NCI-H2171 (cell line): ENCODE results near the gene SLC16A8.

Experiments
- DNase-seq: peaks from one replicate; lab custom pipeline; 2025; lab: John Stamatoyannopoulos, UW

Gene SLC16A8

DNA sequence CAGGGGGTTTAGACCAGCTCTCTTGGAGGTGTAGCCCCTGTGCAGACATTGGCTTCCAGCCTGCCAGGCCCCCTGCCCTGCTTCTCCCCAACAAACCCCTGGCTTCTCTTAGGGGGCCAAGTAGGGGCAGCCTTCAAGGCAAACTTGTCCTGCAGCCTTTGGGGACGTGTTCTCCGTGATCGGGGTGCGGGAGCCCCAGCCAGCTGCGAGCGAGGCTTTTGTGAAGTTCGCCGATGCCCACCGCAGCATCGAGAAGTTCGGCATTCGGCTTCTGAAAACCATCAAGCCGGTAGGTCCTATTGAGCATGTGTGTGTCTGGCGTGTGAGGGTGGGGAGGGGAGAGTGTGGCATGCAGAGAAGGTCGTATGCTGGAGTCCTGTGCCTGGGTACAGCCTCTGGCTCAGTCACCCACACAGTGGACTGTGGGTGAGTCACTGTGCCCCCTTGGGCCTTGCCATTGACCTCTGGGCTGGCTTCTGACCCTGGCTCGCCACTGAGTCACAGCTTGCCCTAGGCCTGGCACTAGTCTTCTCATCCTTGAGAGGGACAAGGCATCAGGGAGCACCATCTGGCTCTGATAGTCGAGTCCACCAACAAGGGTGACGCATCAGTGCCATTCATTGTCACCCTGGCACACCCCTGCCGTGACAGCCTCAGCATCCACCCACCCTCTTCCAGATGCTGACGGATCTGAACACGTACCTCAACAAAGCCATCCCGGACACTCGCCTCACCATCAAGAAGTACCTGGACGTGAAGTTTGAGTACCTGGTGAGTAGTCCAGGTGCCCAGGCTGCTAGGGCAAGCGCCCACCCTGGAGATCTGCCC lies 11.4 kb downstream of the SLC16A8 start:
- DNase-seq: no peak

DNA sequence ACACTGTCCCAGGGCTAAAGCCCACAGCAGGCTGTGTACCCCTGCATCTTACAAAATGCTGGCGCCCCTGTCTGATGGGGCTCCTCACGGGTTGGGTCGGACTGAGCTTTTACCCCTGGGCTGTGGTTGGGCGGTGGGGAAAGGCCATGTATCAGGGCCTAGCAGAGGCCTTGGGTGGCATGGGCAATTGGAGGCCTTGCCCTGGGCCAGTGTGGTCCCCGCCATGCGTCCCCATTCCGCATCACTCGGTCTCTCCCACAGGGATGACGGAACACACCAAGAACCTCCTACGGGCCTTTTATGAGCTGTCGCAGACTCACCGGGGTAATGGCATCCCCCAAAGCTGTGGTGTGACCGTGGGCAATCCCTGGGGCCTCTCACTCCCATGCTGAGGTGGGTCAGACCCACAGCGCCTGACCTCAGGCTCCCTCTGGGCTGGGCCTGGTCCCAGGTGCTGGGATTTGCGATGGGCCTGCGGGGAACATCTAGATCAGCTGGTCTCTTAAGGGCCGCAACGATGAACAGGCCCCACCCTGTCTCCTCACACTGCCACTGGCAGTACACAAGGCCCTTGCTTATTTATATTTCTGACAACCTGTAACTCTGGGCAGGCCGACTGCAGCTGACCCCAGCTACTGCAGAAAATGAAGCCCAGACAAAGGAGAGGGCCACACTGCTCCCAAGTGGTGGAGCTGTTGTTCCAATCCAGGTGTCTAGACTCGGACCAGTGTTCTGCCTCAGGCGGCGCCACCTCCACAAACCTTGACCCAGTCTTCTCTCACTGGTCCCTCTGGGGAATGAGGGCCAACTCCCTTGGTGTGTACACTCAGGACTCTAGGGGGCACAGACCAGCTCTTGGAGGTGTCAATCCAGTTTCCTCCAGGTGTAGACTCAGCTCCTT lies 12.3 kb downstream of the SLC16A8 start:
- DNase-seq: no peak

DNA sequence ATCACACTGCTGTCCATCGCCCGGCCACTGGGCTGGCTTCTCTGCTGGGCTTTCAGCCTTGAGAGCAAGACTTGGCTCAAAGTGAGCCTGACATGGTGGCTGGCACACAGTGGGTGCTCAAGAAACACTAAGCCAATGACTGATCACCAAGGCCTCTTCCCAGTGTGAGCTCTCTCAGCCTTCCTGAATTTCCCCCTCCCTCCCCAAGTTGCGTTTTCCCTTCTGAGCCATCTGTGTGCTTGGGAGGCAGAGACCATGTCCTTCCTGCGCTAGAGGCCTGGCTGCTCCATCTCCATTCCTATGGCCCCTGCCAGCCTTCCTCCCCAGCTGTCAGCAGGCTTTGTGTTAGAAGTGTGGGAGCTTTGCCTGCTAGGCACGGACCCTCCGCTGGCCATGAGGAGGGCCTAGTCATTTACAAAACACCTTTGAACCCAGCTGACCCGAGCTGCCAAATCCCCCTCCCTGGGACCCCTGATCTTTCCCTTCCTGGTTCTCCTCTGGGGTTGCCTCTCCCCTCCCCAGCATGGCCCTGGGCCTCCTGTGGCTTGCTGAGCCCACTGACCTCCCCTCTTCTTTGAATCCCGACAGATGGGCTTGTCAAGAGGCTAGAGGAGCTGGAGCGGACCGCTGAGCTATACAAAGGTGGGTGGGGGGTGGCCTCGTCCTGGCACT lies 13.6 kb downstream of the SLC16A8 start:
- no peak for DNase-seq

- DNase-seq: no peak
These were observed 14.4 kb downstream of the SLC16A8 start for GRCh38 chr22:38069372-38070249.

DNA sequence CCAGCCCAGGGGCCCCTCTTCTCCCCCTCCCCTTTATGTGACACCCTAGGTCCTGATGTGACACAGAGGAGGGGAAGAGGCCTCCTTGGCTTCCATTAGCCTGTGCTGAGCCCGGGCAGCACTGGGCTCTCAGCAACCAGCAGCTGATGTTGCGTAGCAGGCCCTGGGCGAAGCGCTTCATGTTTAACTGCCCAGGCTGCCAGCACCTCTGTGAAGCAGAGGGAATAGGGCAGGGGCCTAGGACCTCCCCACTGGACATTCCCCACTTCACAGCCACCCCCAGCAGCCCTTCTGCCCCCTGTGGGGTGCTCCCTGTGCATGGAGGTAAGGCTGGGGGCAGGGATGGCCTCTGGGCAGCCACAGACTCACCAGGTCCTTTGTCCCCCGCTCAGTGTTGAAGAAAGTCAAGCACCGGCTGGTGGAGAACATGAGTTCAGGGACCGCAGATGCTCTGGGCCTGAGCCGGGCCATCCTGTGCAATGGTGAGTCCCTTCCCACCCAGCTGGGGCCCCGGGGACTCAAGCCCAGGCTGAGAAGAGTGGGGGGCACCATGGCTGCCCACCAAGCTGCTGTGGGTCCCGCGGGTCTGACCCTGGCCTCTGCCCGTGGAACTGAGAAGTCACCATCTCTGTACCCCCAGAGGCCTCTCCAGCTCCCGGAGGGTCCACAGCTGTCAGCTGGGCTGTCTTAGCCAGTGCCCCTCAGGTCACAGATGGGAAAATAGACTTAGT lies 15.2 kb downstream of the SLC16A8 start:
- DNase-seq: no peak

- DNase-seq: no peak
These were observed 16.1 kb downstream of the SLC16A8 start for GRCh38 chr22:38067761-38068360.

GRCh38 chr22:38067028-38067415 lies 17.0 kb downstream of the SLC16A8 start:
- DNase-seq: no peak

DNA sequence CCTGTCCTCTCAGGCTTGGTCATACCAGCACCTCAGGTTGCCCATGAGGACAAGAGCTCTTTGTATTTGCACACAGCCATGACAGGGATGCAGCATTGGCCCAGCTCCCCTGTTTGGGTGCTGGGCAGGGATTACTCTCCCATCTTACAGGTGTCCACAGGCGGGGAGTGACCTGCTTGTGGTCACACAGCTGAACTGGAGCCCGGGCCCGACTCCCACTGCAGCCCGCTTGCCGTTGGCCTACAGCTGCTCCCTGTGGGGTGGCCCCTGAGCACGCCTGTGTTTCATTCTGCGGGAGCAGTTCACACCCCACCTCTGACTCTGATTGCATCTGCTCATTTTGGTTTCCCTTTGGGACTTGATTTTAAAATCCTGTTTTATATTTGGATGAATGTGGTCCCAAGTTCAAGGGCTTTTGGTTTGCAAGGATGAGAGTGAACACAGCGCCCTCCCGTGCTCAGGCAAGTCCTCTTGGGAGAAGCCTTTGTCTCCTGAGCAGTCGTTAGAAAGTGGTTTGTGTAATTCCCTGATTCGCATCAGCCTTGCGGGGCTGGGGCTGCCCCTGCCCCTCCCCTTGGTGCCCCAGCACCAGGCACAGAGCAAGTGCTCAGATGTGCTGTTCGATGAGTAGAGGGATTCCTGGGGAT lies 17.5 kb downstream of the SLC16A8 start:
- DNase-seq: no peak

DNA sequence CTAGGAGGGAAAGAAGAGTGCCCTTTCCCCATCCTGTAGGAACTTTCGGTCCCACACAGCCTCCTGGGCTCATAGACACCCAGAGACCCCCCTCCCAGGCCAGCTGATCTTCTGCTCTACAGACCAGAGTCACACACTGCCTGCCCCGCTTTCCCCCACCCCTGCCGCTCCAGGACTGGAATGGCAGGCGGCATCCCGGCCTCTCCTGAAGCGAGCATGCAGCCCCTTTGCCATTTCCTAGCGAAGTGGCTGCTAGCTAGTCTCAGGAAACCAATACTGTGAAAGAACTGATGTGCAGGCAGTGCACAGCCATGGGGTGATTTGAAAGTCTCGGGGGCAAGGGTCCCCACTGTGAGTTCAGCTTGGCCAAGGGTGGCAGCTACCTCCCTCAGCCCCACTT lies 18.4 kb downstream of the SLC16A8 start:
- DNase-seq: no peak

- no peak for DNase-seq
These were observed 21.2 kb downstream of the SLC16A8 start for GRCh38 chr22:38062791-38063190.

DNA sequence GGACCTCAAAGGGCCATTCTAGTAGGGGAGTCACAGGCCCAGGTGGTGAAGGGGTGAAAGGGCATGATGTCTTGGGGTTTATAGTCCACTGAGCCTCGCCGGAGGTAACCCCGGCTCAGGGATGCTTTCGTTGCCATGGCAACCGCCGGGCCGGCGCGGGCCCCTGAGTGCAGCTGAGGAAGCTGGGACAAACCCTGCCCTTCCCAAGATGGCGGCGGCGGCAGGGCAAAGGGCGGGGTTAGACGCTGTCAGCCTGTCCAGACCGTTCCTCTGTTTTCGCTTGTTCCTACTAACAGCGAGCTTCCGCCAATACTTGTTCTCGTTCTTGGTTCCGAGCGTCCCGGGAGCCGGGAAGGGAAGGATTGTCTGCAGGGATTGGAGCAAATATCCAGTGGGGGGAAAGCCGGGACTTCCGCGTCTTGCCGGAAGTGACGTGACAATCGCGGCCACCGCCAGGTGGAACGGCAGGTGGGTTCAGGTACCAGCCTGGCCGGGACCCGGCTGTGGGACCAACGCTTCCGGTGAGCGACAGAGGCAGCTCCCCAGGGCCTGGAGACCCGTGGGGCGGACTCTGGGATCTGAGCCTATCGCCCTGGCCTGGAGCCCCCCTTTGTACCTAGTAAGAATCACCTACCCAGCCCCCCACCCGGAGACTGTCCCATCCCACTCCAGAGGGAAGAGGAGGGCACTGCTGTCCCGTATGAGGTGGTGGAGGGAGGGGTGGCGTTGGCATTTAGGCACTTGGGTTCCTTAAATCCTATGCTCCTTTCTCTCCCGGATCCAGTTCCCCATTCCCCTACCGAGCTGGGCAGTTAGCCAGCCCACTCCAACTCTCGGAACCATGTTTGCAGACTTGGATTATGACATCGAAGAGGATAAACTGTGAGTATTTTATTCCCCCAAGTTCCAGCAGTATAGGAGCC lies 26.8 kb downstream of the SLC16A8 start, which contains the start of gene PICK1:
TSS of gene PICK1 (plus strand) at position 436 of the 923 bp plus-strand sequence. CDS start at position 842, 406 bp downstream.
- peak; percentile 99 for DNase-seq

DNA sequence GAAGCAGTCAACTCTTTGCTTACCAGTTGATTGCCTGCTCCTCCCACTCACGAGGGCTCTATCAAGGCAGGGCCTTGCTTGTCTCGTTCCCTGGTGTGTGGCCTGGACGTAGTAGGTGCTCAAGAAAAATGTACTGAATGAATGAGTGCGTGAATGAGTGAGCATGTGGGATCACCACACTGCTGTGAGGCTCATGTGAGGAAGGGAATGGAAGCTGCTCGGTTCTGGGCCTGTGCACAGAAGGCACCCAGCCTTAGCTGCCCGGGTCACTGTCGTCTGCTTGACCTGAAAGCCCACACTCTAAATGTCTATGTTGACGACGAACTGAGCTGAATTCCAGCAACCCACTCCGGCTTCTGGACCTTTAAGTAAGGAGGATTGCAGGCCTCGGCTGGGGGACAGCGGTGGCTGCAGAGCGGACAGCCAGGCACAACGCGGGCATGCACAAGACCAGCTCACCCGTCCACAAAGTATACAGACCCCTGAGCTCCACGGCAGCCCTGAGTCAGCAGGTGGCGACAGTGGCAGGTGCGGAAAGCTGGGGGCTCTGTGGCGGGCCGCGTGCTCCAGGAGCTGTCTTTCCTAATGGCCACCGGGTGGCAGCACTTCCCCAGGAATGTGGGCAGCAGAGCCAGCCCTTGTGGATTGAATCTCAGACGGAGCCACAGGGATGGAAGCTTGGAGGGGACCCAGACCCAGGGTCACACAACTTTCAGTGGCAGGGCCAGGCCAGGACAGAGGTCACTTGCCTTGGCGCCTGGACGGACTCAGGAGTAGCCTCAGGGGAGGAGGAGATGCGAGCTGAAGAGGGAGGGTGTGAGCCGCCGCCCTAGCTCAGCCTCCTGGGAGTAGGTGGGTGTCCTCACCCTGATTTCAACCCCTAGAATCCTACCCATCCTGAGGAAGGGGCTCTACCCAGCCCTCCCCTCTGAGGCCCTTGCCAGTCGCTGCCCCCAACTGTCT lies 31.8 kb downstream of the SLC16A8 start:
- DNase-seq: peak; percentile 87

DNA sequence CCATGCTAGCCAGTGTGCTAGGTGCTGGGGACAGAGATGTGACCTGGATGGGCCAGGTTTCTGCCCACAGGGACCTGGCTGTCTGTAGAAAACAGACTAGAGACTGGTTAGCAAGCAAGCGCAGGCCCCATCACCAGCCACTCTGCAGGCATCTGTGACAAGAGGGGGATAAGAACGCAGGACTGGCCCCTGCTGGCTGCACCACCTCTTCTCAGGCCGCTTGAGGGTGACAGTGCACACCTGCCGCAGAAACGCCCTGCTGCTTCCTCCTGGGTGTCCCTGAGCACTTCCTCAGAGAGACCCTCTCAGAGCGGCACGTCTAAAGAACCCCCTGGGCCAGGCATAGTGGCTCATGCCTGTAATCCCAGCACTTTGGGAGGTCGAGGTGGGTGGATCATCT lies 32.7 kb downstream of the SLC16A8 start:
- no peak for DNase-seq

GRCh38 chr22:38050720-38051119 lies 33.3 kb downstream of the SLC16A8 start:
- no peak for DNase-seq

DNA sequence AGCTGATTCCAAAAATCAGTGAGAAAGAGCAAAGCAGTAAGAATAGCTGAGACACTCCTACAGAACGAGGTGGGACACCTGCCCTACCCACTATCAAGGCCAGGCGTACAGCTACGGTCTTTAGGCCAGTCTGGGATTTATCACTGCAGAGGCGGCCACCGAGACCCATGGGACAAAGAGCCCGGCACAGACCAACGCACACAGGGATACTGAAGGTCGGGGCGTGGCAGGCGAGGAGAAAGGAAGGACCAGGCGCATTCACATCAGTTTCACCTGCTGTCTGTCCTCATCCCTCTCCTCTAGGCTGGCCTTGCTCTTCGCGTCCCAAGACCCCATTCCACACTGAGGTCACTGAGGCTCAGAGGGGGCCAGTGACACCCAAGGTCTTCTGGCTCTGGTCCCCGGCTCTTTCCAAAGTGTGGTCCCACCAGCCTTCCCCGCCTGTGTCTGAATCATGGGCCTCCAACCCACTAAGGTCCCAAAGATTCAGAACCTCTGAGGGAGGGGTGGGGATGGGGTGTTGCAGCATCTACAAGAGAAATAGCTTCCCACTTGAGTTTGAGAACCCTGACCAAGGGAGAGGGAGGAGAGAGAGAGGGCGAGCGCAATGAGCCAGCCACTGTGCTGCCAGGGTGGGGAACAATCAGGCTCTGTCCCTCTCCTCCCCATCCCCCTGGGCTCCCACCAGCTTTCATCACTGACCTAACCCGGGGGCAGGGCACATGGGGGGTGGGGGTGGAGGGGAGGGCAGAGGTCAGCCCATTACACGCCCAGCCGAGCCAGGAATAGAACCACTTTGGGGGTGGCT lies 34.0 kb downstream of the SLC16A8 start:
- no peak for DNase-seq

- no peak for DNase-seq
These were observed 37.8 kb downstream of the SLC16A8 start for GRCh38 chr22:38046070-38046748.
